GM18526 (cell line): ENCODE data around the gene PSMB3.
A peak's percentile ranks its signal among the peaks of the same experiment; 100 is the strongest.

Experiments
- POLR2A ChIP-seq: IDR thresholded peaks from 3 replicates; pipeline ENCODE4 v1.6.1; 2011; ENCODE audit not compliant: insufficient read length; ENCODE audit errors: extremely low read depth

The PSMB3 gene

DNA sequence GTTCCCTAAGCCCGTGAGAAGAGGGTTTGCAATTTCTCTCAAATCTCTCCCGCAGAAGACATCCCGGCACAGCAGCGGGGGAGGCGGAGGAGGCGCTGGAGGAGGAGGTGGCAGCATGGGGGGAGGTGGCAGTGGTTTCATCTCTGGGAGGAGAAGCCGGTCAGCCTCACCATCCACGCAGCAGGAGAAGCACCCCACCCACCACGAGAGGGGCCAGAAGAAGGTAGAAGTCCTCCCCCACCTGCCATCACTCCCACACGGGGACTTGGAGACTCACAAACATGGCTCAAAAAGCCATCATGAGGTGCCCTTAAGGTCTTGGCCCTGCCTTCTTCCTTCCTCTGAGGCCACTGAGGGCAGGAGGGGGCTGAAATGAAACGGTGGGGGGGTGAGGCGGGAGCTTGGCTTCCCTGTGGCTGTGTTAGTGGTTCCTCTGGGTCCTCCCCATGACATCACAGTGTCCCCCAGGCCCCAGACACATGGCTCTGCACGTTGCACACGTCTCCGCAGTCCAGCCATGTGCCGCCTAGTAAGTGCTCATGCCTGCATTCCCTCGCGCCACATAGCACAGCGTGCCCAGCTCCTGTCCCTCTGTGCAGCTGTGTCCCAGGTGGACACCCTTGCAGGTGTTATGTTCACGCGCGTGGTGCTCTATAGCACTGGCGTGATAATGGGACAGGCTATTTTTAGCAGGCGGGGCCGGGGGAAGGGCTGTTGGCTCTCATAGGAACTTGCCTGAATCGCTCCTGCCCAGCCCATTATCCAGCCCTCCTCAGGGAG is 40.6 kb upstream of the PSMB3 start:
- TF ChIP-seq POLR2A, result no peak

GRCh38 chr17:38712593-38712992 is 39.9 kb upstream of the PSMB3 start:
- no peak for TF ChIP-seq POLR2A

- TF ChIP-seq POLR2A, result no peak
Measured at GRCh38 chr17:38713456-38714075, 39.0 kb upstream of the PSMB3 start.

GRCh38 chr17:38715216-38715943 is 37.2 kb upstream of the PSMB3 start:
- no peak for TF ChIP-seq POLR2A

- TF ChIP-seq POLR2A, result no peak
Measured at GRCh38 chr17:38716368-38717005, 36.1 kb upstream of the PSMB3 start.

DNA sequence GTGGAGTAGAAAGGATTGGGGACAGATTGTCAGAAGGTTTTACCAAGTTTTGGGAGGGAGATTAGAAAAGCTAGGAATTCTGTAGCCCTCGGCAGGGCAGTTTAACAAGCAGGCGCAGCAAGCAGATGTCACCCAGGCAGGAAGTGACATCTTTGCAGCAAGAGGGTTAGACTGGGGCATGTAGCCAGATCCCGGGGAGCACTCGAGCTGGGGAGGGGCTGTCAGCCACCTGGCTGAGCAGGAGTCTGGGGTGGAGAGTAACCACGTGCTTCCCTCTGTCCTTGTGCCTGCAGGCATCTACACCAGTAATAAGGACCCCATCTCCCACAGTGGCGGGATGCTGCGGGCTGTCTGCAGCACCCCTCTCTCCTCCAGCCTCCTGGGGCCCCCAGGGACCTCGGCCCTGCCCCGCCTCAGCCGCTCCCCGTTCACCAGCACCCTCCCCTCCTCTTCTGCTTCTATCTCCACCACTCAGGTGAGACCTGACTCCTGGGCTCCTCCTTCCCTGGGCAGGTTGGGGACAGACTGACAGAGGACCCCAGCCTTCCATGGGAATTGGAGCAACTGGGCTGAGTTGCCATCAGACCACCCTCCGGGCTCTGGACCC is 35.3 kb upstream of the PSMB3 start:
- TF ChIP-seq POLR2A, result peak; percentile 5

- TF ChIP-seq POLR2A, result no peak
Measured at GRCh38 chr17:38719289-38719942, 33.1 kb upstream of the PSMB3 start.

- no peak for TF ChIP-seq POLR2A
Measured at GRCh38 chr17:38719943-38720641, 32.4 kb upstream of the PSMB3 start.

- TF ChIP-seq POLR2A, result no peak
Measured at GRCh38 chr17:38720941-38721340, 31.6 kb upstream of the PSMB3 start.

DNA sequence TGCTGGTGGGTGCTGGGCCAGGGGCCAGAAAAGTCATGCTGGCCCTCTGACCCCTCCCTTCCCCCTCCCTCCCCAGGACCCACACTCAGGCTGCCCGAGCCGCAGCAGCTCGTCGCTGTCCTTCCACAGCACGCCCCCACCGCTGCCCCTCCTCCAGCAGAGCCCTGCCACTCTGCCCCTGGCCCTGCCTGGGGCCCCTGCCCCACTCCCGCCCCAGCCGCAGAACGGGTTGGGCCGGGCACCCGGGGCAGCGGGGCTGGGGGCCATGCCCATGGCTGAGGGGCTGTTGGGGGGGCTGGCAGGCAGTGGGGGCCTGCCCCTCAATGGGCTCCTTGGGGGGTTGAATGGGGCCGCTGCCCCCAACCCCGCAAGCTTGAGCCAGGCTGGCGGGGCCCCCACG is 30.7 kb upstream of the PSMB3 start:
- no peak for TF ChIP-seq POLR2A

DNA sequence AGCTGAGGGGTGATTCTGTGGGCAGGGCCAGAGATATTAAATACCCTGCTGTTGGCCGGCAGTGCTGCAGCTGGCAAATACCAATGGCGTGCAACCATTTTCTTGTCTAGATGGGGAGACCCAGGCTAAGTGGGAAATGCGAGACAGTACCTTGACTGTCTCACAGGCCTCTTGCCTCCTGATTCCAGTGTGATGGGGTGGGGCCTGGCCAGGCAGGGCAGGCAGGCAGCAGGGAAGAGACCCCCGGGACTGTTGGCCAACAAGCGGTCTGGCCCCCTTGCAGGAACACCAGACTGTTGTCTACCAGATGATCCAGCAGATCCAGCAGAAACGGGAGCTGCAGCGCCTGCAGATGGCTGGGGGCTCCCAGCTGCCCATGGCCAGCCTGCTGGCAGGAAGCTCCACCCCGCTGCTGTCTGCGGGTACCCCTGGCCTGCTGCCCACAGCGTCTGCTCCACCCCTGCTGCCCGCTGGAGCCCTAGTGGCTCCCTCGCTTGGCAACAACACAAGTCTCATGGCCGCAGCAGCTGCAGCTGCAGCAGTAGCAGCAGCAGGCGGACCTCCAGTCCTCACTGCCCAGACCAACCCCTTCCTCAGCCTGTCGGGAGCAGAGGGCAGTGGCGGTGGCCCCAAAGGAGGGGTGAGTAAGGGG is 28.1 kb upstream of the PSMB3 start:
- TF ChIP-seq POLR2A, result no peak

DNA sequence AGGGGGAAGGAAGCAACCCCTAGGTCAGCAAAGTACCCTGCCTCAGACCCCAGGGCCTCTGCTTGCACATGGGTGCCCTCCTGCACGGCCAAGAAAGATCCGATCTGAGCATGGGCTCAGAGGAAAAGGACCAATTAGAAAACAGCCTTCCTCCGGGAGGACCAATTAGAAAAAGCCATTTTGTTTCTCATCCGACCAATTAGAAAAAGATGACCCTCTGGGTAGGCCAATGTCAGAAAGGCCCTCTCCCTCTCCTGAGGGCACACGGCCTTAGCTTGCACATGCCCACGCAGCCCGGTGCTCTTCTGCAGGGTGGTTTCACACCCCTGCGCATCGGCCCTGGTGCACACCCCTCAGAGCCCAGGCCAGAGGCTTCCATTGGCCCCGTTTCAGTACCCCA is 27.5 kb upstream of the PSMB3 start:
- no peak for TF ChIP-seq POLR2A

DNA sequence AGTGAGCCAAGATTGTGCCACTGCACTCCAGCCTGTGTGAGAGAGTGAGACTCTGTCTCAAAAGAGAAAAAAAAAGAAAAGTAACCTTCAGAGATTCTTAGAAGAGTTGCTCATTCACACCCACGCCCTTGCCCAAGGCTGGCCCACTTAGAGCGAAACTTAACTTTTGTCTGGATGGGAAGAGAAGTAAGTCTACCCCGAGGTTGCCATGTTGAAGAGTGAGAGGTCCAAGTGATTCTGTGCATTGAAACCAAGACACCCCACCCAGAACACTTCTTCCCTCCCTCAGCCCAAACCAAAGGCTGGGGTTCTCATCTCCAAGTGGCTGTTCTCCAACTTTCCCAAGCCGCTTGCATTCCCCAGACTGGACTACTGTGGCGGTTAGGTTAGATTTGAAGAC is 24.8 kb upstream of the PSMB3 start:
- no peak for TF ChIP-seq POLR2A
